SU-DHL-6 (cell line): Measurements from ENCODE around the gene SESN1.

Experiments
- H2AFZ ChIP-seq: fragments of 200-600 bp; sonication (generic); 2 replicates; pipeline ENCODE4 v1.6.1; 2014; ENCODE audit warnings: low read depth, mild to moderate bottlenecking, moderate library complexity, mixed read lengths, antibody characterized with exemption, low read length; ENCODE audit not compliant: severe bottlenecking
- H3F3A ChIP-seq: fragments of 200-600 bp; shearing (Covaris generic); 2 replicates; pipeline ENCODE4 v1.6.0; 2016; ENCODE audit warnings: antibody characterized with exemption, mild to moderate bottlenecking; ENCODE audit not compliant: insufficient read depth
- H3K27ac ChIP-seq: fragments of 200-600 bp; sonication (generic); 2 replicates; pipeline ENCODE4 v1.5.1; 2016; ENCODE audit warnings: low read depth, mild to moderate bottlenecking, low read length, moderate library complexity, mixed read lengths
- H3K27me3 ChIP-seq: fragments of 200-600 bp; sonication (generic), shearing (Covaris generic); 2 replicates; pipeline ENCODE4 v1.6.0; 2014; ENCODE audit warnings: mild to moderate bottlenecking, low read length
- H3K36me3 ChIP-seq: fragments of 200-600 bp; sonication (generic); 2 replicates; pipeline ENCODE4 v1.6.1; 2014; ENCODE audit warnings: mild to moderate bottlenecking, low read length, mixed read lengths
- H3K4me2 ChIP-seq: fragments of 300-600, 200-600 bp; shearing (Covaris generic), sonication (generic); 2 replicates; pipeline ENCODE4 v1.6.0; 2014; ENCODE audit warnings: low read length, low read depth, mild to moderate bottlenecking; ENCODE audit not compliant: poor library complexity, severe bottlenecking
- H3K4me3 ChIP-seq: fragments of 200-600 bp; sonication (generic); 2 replicates; pipeline ENCODE4 v1.5.1; 2014; ENCODE audit warnings: antibody characterized with exemption, low read length, mild to moderate bottlenecking, mixed read lengths; ENCODE audit not compliant: insufficient read depth, poor library complexity, severe bottlenecking
- H3K79me2 ChIP-seq: fragments of 200-600 bp; sonication (generic); 2 replicates; pipeline ENCODE4 v1.6.1; 2014; ENCODE audit warnings: mild to moderate bottlenecking, low read length, moderate library complexity; ENCODE audit not compliant: insufficient read depth
- H3K9ac ChIP-seq: fragments of 200-600 bp; sonication (generic); 2 replicates; pipeline ENCODE4 v1.7.0; 2014; ENCODE audit warnings: mild to moderate bottlenecking, low read length
- H3K9me2 ChIP-seq: fragments of 200-600 bp; sonication (generic); replicated peaks from 2 replicates; pipeline ENCODE4 v1.6.1; 2014; ENCODE audit warnings: low read length; ENCODE audit not compliant: insufficient read depth
- H3K9me3 ChIP-seq: fragments of 200-600 bp; sonication (generic); 2 replicates; pipeline ENCODE4 v1.6.1; 2014; ENCODE audit warnings: low read length, mixed read lengths; ENCODE audit not compliant: insufficient read depth
- H4K20me1 ChIP-seq: fragments of 200-600 bp; sonication (generic); 2 replicates; pipeline ENCODE4 v1.6.1; 2014; ENCODE audit warnings: low read depth, mild to moderate bottlenecking, antibody characterized with exemption, low read length, moderate library complexity, mixed read lengths
- EZH2phosphoT487 ChIP-seq: fragments of 200-600 bp; sonication (generic), shearing (Covaris generic); conservative IDR thresholded peaks from 2 replicates; pipeline ENCODE4 v1.6.1; 2018; ENCODE audit warnings: mild to moderate bottlenecking, antibody characterized with exemption, low read length, moderate library complexity, mixed read lengths
- TF ChIP-seq, protein P1 (sequence below): fragments of 200-600 bp; sonication (generic); IDR thresholded peaks from one replicate; pipeline ENCODE4 v1.5.1; 2017; ENCODE audit warnings: antibody characterized with exemption, mild to moderate bottlenecking, low read length, moderate library complexity; ENCODE audit not compliant: insufficient read depth, poor library complexity, severe bottlenecking

SESN1 gene

DNA sequence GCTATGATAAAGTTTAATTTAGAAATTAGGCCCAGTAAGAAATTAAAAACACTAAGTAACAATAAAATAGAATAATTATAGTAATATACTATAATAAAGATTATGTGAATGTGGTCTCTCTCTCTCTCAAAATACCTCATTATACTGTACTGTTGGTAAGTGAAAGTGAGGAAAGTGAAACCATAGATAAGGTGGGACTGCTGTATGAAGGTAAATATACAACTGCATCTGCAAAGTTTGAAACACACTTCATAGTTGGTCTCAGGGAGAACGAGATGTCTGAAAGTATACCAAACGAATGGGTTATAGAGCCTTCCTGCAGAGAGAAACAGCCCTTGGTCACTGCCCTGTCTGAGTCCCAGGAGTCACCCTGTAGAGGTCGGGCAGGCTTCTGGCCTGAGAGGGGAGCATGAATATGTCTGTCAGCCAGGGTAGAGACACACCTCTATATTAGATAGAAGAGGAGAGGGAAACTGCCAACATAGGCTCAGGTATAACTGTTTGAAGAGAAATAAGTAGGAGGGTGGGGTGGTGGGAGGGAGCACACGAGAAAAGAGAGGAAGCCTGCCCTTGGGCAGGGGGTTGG is 31.8 kb downstream of the SESN1 start:
- no peak overlapping the region for H3K9ac ChIP-seq
- H3K79me2 ChIP-seq = no peaks in the 10 kb centered on the region
- H2AFZ ChIP-seq = no peak overlapping the region
- no peaks in the 10 kb centered on the region for H3K9me2 ChIP-seq
- H3F3A ChIP-seq = no peaks in the 10 kb centered on the region
- H3K27me3 ChIP-seq = no peaks in the 10 kb centered on the region
- H4K20me1 ChIP-seq = no peaks in the 10 kb centered on the region
- H3K4me3 ChIP-seq = no peak overlapping the region
- no peak overlapping the region for H3K27ac ChIP-seq
- H3K36me3 ChIP-seq = no peaks in the 10 kb centered on the region
- H3K9me3 ChIP-seq = no peaks in the 10 kb centered on the region
- no peak overlapping the region for H3K4me2 ChIP-seq
- TF ChIP-seq EZH2phosphoT487 = no peak
- TF ChIP-seq, protein P1, sequence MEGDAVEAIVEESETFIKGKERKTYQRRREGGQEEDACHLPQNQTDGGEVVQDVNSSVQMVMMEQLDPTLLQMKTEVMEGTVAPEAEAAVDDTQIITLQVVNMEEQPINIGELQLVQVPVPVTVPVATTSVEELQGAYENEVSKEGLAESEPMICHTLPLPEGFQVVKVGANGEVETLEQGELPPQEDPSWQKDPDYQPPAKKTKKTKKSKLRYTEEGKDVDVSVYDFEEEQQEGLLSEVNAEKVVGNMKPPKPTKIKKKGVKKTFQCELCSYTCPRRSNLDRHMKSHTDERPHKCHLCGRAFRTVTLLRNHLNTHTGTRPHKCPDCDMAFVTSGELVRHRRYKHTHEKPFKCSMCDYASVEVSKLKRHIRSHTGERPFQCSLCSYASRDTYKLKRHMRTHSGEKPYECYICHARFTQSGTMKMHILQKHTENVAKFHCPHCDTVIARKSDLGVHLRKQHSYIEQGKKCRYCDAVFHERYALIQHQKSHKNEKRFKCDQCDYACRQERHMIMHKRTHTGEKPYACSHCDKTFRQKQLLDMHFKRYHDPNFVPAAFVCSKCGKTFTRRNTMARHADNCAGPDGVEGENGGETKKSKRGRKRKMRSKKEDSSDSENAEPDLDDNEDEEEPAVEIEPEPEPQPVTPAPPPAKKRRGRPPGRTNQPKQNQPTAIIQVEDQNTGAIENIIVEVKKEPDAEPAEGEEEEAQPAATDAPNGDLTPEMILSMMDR = no peak

- no peaks in the 10 kb centered on the region for H3K36me3 ChIP-seq
- no peaks in the 10 kb centered on the region for H3K9me3 ChIP-seq
- H2AFZ ChIP-seq = no peak overlapping the region
- no peaks in the 10 kb centered on the region for H3K79me2 ChIP-seq
- H3K4me2 ChIP-seq = no peak overlapping the region
- no peaks in the 10 kb centered on the region for H3K9me2 ChIP-seq
- H3K4me3 ChIP-seq = no peak overlapping the region
- TF ChIP-seq, protein P1 = no peak
- no peak for TF ChIP-seq EZH2phosphoT487
- no peaks in the 10 kb centered on the region for H3F3A ChIP-seq
- no peak overlapping the region for H3K27ac ChIP-seq
- no peaks in the 10 kb centered on the region for H3K27me3 ChIP-seq
- H4K20me1 ChIP-seq = no peaks in the 10 kb centered on the region
- no peak overlapping the region for H3K9ac ChIP-seq
These were observed 32.4 kb downstream of the SESN1 start for GRCh38 chr6:109062216-109062615.

DNA sequence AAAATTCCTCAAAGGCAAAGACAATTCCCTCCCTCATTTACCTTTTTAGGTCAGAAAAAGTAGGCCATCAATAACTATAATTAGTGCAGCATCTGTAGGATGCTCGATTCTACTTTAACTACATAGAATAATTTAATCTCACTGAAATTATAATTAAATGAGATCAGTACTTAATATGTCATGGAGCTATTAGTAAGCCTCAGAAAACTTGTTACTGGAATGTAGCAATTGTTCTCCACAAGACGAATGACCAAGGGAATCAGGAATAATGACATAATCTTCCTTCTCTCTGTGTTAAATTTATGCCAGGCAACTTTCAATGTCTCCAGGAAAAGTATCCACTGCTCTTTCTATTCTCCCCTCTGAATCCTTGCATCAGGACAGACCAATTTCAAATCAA is 34.1 kb downstream of the SESN1 start:
- no peak overlapping the region for H3K27ac ChIP-seq
- H3K4me2 ChIP-seq = no peak overlapping the region

More for the DNA sequence above, 34.1 kb downstream of the SESN1 start:
- Histone ChIP-seq H3K4me3 (no peak overlapping the region), H3K9ac (no peak overlapping the region), H3K9me3 (no peaks in the 10 kb centered on the region), H3K36me3 (no peaks in the 10 kb centered on the region), H3K9me2 (no peaks in the 10 kb centered on the region), H3K27me3 (no peaks in the 10 kb centered on the region), H3K79me2 (no peaks in the 10 kb centered on the region), H3F3A (no peaks in the 10 kb centered on the region), H4K20me1 (no peaks in the 10 kb centered on the region), H2AFZ (no peak overlapping the region)
- TF ChIP-seq, protein P1 = no peak
- no peak for TF ChIP-seq EZH2phosphoT487
